ENCODE data around the gene LRCH4. TPM values are rescaled to one million over a fixed set of nuclear protein-coding genes. Genes with fewer than 3 reads are reported as not detected.

The LRCH4 gene
- total and polyA plus RNA-seq, 9 of the 15 experiments (the other 6 are each of a cell fraction or from before 2014, with no cell fraction given), result 0.06 to 63.3 (median 15.0) TPM

GRCh38 chr7:100626530-100627237 is 40.8 kb upstream of the LRCH4 start (continued):
- TF ChIP-seq CREM (IDR thresholded peaks at IDR 0.05; ENCODE audit: low read depth) (peak; percentile 78), HDAC1 (IDR thresholded peaks at IDR 0.05) (peak in 1 of 2 experiments; percentile 46; a peak in 1 of 4 replicates), KLF16 (IDR thresholded peaks at IDR 0.05) (no peak), MGA (IDR thresholded peaks at IDR 0.05) (peak; percentile 23; the same call in 1 of the 2 replicates), YY1 (IDR thresholded peaks at IDR 0.05; ENCODE audit: borderline replicate concordance in 1 of 3, control insufficient read depth in 1 of 3, extremely low read depth in 1 of 3, insufficient read depth in 3 of 3, insufficient read length in 1 of 3, insufficient replicate concordance in 2 of 3, low read depth in 1 of 3, low read length in 2 of 3) (peak in 2 of 3 experiments; percentile 9 to 11), PHF20 (IDR thresholded peaks at IDR 0.05; ENCODE audit: partially characterized antibody) (peak; percentile 32), PRDM10 (IDR thresholded peaks at IDR 0.05; ENCODE audit: partially characterized antibody) (no peak), GATAD2B (IDR thresholded peaks at IDR 0.05; ENCODE audit: borderline replicate concordance) (no peak), CCNT2 (IDR thresholded peaks at IDR 0.05; ENCODE audit: borderline replicate concordance, extremely low read depth, insufficient read length, low read depth, low read length) (peak; percentile 39), TCF7 (IDR thresholded peaks at IDR 0.05; ENCODE audit: borderline replicate concordance) (no peak), ETV1 (tag; conservative IDR thresholded peaks at IDR 0.05; ENCODE audit: low read depth) (peak; percentile 71)

All from K562 (cell line).